K562 (cell line): ENCODE results near the gene CCNA1. TPM values are rescaled to one million over a fixed set of nuclear protein-coding genes. Genes with fewer than 3 reads are reported as not detected.

Source experiments
- ETS1 ChIP-seq: conservative IDR thresholded peaks from 2 replicates; pipeline ENCODE4 v1.6.1; 2011; ENCODE audit warnings: low read depth, mild to moderate bottlenecking, low read length; ENCODE audit not compliant: control insufficient read depth
- SMAD1 ChIP-seq: fragments of 150-350 bp; IDR thresholded peaks from 2 replicates; pipeline ENCODE4 v1.6.1; 2014; ENCODE audit warnings: low read length, low read depth; ENCODE audit not compliant: partially characterized antibody
- polyA plus RNA-seq, 8 experiments: library from polyadenylated mRNA; depleted of rRNA in 4 of 8; stranded (reverse) in 5 of 8; unstranded in 3 of 8; fragments of >200 nt; fragmentation: Nextera tagmentation in 2 of 8; fragmentation: Illumina TruSeq in 1 of 8; extraction: Ambion mirVana in 2 of 8; extraction: Trizol in 1 of 8; gene quantifications; 2 replicates each; pipeline versions ENCODE4 v1.2.1 to v1.2.3, GENCODE V29; 2011 to 2014; ENCODE audit warnings: inconsistent platforms in 1 of 8, missing spikeins in 1 of 8
- total RNA-seq, 7 experiments: library from RNA; depleted of rRNA in 6 of 7; stranded (reverse); fragments of >200 nt in 6 of 7; fragmentation: Illumina TruSeq in 2 of 7; extraction: Trizol in 2 of 7; gene quantifications; 2 replicates each; pipeline versions ENCODE4 v1.2.1 to v1.2.3, GENCODE V29; 2011 to 2021; ENCODE audit warnings: low replicate concordance in 1 of 7
- TF ChIP-seq, protein P1 (sequence below): fragments of 450-650 bp; IDR thresholded peaks from 2 replicates; pipeline ENCODE4 v1.6.1; 2016; ENCODE audit warnings: low read depth
- TF ChIP-seq, protein P2 (sequence below), 2 experiments: fragments of 450-650 bp; IDR thresholded peaks; 2 replicates each; pipeline ENCODE4 v1.6.1; 2018; ENCODE audit warnings: mild to moderate bottlenecking in 2 of 2, low read depth in 1 of 2; ENCODE audit not compliant: partially characterized antibody in 2 of 2

Gene CCNA1
- total and polyA plus RNA-seq, 9 of the 15 experiments (the other 6 are each of a cell fraction or from before 2014, with no cell fraction given): 0.08 TPM; not detected in 8

- TF ChIP-seq, protein P1, sequence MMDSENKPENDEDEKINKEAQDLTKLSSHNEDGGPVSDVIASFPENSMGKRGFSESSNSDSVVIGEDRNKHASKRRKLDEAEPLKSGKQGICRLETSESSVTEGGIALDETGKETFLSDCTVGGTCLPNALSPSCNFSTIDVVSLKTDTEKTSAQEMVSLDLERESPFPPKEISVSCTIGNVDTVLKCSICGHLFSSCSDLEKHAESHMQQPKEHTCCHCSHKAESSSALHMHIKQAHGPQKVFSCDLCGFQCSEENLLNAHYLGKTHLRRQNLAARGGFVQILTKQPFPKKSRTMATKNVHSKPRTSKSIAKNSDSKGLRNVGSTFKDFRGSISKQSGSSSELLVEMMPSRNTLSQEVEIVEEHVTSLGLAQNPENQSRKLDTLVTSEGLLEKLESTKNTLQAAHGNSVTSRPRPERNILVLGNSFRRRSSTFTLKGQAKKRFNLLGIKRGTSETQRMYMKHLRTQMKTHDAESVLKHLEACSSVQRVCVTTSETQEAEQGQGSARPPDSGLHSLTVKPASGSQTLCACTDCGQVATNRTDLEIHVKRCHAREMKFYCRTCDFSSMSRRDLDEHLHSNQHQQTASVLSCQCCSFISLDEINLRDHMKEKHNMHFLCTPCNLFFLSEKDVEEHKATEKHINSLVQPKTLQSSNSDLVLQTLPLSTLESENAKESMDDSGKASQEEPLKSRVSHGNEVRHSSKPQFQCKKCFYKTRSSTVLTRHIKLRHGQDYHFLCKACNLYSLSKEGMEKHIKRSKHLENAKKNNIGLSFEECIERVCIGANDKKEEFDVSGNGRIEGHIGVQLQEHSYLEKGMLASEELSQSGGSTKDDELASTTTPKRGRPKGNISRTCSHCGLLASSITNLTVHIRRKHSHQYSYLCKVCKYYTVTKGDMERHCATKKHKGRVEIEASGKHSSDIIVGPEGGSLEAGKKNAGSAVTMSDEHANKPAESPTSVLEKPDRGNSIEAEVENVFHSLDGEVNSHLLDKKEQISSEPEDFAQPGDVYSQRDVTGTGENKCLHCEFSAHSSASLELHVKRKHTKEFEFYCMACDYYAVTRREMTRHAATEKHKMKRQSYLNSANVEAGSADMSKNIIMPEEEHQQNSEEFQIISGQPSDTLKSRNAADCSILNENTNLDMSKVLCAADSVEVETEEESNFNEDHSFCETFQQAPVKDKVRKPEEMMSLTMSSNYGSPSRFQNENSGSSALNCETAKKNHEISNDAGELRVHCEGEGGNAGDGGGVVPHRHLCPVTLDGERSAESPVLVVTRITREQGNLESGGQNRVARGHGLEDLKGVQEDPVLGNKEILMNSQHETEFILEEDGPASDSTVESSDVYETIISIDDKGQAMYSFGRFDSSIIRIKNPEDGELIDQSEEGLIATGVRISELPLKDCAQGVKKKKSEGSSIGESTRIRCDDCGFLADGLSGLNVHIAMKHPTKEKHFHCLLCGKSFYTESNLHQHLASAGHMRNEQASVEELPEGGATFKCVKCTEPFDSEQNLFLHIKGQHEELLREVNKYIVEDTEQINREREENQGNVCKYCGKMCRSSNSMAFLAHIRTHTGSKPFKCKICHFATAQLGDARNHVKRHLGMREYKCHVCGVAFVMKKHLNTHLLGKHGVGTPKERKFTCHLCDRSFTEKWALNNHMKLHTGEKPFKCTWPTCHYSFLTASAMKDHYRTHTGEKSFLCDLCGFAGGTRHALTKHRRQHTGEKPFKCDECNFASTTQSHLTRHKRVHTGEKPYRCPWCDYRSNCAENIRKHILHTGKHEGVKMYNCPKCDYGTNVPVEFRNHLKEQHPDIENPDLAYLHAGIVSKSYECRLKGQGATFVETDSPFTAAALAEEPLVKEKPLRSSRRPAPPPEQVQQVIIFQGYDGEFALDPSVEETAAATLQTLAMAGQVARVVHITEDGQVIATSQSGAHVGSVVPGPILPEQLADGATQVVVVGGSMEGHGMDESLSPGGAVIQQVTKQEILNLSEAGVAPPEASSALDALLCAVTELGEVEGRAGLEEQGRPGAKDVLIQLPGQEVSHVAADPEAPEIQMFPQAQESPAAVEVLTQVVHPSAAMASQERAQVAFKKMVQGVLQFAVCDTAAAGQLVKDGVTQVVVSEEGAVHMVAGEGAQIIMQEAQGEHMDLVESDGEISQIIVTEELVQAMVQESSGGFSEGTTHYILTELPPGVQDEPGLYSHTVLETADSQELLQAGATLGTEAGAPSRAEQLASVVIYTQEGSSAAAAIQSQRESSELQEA: no peak
- TF ChIP-seq SMAD1: no peak
- TF ChIP-seq ETS1: no peak
- TF ChIP-seq, protein P2, sequence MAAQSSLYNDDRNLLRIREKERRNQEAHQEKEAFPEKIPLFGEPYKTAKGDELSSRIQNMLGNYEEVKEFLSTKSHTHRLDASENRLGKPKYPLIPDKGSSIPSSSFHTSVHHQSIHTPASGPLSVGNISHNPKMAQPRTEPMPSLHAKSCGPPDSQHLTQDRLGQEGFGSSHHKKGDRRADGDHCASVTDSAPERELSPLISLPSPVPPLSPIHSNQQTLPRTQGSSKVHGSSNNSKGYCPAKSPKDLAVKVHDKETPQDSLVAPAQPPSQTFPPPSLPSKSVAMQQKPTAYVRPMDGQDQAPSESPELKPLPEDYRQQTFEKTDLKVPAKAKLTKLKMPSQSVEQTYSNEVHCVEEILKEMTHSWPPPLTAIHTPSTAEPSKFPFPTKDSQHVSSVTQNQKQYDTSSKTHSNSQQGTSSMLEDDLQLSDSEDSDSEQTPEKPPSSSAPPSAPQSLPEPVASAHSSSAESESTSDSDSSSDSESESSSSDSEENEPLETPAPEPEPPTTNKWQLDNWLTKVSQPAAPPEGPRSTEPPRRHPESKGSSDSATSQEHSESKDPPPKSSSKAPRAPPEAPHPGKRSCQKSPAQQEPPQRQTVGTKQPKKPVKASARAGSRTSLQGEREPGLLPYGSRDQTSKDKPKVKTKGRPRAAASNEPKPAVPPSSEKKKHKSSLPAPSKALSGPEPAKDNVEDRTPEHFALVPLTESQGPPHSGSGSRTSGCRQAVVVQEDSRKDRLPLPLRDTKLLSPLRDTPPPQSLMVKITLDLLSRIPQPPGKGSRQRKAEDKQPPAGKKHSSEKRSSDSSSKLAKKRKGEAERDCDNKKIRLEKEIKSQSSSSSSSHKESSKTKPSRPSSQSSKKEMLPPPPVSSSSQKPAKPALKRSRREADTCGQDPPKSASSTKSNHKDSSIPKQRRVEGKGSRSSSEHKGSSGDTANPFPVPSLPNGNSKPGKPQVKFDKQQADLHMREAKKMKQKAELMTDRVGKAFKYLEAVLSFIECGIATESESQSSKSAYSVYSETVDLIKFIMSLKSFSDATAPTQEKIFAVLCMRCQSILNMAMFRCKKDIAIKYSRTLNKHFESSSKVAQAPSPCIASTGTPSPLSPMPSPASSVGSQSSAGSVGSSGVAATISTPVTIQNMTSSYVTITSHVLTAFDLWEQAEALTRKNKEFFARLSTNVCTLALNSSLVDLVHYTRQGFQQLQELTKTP (IDR thresholded peaks at IDR 0.05; ENCODE audit: low read depth in 1 of 2, partially characterized antibody in 2 of 2): no peak
- TF ChIP-seq, all 486 proteins: peak for 0
These were observed 18.2 kb downstream of the CCNA1 start (continued) for GRCh38 chr13:36450534-36450933.
